ENCODE measurements around the gene PPM1E.
"Not testable (repeated sequence)": the region's sequence is repeated elsewhere in the genome, so short reads cannot be mapped to it uniquely, and the experiment has no call there.

The PPM1E gene

DNA sequence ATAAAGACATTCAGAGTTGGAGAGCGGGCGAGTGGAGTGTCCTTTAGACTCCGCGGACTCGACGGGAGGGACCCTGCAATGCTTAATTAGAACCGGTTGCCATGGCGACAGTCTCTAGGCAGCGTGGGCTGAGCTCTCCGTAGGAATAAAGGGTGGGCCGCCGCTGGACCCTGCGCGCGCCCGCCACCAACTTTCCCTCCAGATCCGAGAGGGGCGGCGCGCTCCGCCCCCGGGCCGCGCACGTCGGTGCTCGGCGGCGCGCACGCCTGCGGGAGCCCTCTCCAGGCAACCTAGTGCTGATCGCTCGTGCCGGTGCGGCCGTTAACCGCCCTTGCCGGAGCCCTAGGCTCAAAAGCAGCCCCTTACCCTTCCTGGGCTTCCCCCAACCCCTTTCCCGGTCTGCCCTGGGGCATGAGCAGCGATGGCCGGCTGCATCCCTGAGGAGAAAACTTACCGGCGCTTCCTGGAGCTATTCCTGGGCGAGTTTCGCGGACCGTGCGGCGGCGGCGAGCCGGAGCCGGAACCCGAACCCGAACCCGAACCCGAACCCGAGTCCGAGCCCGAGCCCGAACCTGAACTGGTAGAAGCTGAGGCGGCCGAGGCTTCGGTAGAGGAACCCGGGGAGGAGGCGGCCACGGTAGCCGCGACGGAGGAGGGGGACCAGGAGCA is at the start of gene PPM1E:
Gene PPM1E, plus strand, starts transcription at position 278 of the 669 bp plus-strand sequence.
- DNase-seq: peak; percentile 96

DNA sequence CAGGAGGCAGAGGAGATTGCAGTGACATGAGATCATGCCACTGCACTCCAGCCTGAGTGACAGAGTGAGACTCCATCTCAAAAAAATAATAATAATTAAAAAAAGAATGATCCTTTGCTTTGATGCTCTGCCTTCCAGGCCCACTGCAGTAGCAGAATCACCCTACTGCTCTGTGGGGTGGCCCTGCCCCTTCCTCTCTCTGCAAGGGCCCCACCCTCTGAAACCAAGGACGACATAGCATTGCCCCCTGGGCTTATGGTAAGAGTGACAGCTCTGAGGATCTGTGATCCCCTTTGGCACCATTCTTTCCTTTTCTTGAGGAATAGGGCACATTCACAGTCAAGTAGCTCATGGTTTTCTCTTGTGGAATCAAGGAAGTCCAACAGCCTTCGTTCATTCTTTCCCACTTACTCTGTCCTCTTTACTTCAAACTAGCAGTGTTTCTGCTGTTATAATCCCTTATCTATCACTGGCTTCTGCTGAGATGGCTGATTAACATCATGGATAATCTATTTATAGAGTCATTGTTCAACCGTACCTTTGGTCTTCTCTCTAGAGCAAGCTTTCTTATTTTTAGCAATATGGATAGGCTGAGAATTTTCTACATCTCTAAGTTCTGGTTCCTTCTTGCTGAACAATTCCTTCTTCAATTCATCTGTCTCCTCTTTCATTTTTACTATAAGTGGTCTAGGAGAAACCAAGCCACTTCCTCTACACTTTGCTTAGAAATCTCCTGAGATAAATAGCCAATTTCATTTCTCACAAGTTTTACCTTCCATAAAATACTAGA is 49.1 kb upstream of the PPM1E start:
- DNase-seq: no peak

DNA sequence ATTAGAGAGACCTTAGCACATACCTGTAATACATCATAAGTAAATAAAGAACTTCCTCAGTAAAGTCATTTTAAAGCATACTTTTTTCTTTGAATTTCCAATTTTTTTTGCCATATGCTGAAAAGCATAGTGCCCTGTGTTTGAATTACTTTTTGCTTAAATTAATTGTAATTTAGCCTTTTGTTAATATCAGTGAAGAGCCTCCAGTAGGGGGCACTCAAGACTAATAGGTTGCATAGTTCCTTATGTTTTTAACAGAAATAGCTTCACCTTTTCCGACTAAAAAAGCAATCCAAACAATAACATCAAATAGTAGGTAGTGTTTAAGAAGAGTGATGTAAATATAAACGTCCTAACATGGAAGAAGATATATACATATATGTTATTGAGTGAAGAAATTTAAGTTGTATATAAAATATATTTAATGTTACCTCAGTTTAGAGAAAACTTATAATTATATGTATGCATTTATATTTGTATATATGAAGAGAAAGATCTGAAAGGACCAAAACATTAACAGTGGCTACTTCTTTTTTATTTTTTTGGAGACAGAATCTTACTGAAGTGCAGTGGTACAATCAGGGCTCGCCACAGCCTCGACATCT is 44.6 kb upstream of the PPM1E start:
- peak; percentile 42 for DNase-seq

DNA sequence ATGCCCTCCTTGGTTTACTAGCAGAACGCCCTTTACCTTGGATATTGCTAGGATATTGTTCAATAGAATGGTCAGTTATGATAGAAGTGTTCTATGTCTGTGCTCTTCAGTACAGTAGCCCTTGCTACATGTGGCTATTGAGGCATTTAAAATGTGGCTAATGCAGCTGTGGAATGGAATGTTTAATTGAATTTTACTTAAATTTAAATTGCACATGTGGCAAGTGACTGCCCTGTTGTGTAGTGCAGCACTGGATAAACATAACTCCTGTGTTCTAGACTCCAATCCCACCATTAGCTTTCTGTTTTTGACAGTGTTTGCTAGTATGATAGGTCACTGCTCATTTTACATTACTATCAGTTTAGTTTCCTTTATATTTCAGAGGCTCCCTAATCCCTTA is 33.4 kb upstream of the PPM1E start:
- no peak for DNase-seq

GRCh38 chr17:58722696-58723095 is 33.0 kb upstream of the PPM1E start:
- no peak for DNase-seq

GRCh38 chr17:58728798-58729197 is 26.9 kb upstream of the PPM1E start:
- no peak for DNase-seq

GRCh38 chr17:58730937-58731336 is 24.7 kb upstream of the PPM1E start:
- DNase-seq: no peak

DNA sequence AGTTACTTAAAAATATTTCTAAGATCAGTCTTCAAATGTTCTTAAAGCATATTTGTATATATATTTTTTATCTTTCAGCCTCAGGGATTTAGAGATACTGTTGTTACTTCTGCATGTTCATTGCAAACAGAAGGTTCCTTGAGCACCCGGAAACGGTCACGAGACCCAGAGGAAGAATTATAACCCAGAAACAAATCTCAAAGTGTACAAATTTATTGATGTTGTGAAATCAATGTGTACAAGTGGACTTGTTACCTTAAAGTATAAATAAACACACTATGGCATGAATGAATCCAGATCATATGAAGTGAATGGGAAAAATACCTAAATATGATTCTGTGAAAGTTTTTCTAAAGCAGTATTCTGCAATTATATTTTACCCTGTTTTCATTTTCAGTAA is 21.6 kb upstream of the PPM1E start:
- no peak for DNase-seq

DNA sequence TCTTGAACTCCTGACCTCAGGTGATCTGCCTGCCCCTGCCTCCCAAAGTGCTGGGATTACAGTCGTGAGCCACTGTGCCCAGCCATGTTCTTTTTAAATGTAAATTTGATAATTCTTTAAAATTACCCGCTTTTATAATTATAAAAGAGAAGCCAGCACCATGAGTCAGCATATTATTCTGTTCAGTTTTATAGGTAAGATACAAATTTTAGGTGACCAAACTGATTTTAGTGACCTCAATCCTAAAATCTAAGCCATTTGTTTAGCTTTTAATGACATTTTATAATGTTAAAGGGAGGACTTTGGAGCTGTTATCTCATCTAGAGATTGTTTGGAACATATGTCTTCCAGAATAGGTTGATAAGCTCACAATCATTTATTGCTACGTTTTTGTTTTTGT is 20.8 kb upstream of the PPM1E start:
- DNase-seq: no peak

GRCh38 chr17:58741121-58741625 is 14.5 kb upstream of the PPM1E start:
- DNase-seq: no peak

DNA sequence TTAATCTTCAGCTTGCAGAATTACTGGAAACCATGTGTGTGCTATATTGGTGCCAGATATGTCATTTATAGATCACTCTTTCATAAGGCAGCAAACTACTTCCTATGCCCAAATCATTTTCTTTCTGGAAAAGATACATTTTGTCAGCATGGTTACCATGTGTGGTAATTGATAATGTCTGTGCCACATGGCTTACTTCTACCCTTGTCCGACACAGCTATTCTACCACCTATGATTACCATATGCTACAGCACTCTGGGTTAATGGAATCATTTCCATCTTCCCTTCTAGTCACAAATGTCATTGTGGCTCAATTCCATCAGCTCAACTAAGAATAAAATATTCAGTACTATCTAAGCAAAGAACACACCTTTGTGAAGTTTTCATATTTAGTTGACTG is 8.0 kb upstream of the PPM1E start:
- no peak for DNase-seq

- DNase-seq: not testable (repeated sequence)
These were observed 6.0 kb upstream of the PPM1E start for GRCh38 chr17:58749627-58750026.

- DNase-seq: no peak
These were observed 2.6 kb upstream of the PPM1E start for GRCh38 chr17:58753026-58753425.

DNA sequence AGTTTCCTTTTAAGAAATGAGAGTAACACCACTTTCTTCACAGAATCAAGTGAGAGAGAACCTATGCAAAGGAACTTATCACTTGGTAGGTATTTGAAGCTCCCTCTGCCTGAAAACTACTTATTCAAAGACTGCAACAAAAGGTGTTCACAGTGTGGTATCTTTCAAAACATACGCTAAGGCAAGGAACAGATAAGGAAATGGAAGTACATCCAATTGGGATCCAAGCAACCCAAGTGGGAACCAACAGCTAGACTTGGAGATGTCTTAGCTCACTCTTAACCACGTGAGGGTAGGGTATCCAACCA is 431 bp upstream of the PPM1E start:
- DNase-seq: no peak

GRCh38 chr17:58756246-58757161 is 850 bp downstream of the PPM1E start:
- peak; percentile 15 for DNase-seq

- no peak for DNase-seq
These were observed 1.5 kb downstream of the PPM1E start for GRCh38 chr17:58757162-58757613.

GRCh38 chr17:58758890-58759289 is 3.2 kb downstream of the PPM1E start:
- DNase-seq: no peak

DNA sequence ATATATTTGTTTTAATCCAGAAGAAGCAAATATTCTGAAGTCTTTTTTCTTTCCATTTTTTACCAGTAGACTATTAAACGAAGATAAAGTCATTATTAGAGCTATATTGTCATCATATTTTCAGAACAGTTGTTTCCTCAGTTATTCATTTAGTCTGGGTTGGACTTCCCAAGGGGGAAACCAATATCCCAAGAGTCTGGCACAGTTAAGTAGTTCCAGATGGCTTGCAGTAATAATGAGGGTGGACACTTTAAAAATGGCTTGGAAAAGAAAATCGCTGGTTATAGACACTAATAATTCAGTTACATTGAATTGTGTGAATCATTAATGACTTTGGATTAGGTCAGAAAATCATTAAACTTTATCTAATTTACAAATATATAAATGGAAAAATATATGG is 3.9 kb downstream of the PPM1E start:
- DNase-seq: no peak

- DNase-seq: no peak
These were observed 4.6 kb downstream of the PPM1E start for GRCh38 chr17:58760248-58760647.

DNA sequence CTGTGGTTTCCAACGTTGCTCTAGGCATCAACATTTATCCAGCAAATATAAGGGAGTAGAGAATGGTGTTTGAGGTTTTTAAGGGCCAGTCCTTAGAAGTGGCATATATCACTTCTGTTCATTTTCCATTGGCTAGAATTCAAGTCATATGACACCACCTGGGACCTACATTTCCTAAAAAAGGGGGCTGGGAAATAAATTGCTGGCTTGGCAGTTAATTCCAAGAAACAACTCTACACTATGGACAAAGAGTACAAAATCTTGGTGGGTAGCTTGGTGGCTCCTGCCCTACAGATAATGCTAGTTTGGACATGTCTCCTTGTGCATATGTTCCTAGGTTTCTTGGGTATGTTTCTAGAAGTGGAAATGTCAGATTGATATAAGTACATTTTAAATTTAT is 7.6 kb downstream of the PPM1E start:
- DNase-seq: no peak

DNA sequence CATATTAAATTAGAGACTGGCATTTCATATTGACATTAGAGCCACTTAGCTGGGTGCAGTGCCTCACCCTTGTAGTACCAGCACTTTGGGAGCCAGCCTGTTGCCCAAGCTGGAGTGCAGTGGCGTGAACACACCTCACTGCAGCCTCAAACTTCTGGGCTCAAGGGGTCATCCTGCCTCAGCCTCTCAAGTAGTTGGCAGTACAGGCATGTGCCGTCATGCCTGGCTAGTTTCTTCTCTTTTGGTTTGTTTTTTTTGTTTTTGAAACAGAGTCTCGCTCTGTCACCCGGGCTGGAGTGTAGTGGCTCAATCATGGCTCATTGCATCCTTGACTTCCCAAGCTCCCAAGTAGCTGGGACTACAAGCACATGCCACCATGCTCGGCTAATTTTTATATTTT is 8.7 kb downstream of the PPM1E start:
- no peak for DNase-seq

- DNase-seq: not testable (repeated sequence)
These were observed 22.8 kb downstream of the PPM1E start for GRCh38 chr17:58778482-58778881.

- DNase-seq: no peak
These were observed 23.8 kb downstream of the PPM1E start for GRCh38 chr17:58779446-58779845.
